Measurements from ENCODE around the gene GOLGA6D.

GRCh38 chr15:75302318-75302717 is 19.7 kb downstream of the GOLGA6D start:
- TF ChIP-seq POLR2AphosphoS5 (IDR thresholded peaks at IDR 0.05; ENCODE audit: low read depth, low read length) (no peak), POLR2A (IDR thresholded peaks at IDR 0.05; ENCODE audit: low read depth, low read length) (no peak)
